NCI-H2196 (cell line): ENCODE results near the gene ST7.
A peak's percentile ranks its signal among the peaks of the same experiment; 100 is the strongest.
"Not testable (repeated sequence)": the region's sequence is repeated elsewhere in the genome, so short reads cannot be mapped to it uniquely, and the experiment has no call there.

ENCODE experiments used
- DNase-seq: peaks from one replicate; lab custom pipeline; 2025; ENCODE audit not compliant: unreplicated experiment; lab: John Stamatoyannopoulos, UW

Gene ST7

DNA sequence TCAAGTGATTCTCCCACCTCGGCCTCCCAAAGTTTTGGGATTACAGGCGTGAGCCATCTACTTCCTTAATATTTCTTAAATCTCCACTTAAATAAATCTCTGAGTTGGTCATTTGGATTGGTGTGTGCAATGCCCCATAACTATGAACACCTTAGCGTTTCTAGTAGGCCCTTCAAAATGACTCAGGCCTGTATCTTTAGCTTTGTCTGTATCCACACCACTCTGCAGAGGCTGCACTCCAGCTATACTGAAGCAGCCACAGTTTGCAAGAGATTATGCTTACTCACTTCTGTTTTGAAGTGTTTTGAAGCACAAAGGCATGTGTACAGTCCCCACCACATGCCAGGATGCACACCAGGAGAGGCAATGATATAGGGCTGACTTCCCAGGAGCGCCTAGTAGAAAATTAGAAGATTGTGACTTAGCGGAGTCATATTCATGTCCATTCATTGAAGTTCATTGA is 2.4 kb upstream of the ST7 start:
- no peak for DNase-seq

DNA sequence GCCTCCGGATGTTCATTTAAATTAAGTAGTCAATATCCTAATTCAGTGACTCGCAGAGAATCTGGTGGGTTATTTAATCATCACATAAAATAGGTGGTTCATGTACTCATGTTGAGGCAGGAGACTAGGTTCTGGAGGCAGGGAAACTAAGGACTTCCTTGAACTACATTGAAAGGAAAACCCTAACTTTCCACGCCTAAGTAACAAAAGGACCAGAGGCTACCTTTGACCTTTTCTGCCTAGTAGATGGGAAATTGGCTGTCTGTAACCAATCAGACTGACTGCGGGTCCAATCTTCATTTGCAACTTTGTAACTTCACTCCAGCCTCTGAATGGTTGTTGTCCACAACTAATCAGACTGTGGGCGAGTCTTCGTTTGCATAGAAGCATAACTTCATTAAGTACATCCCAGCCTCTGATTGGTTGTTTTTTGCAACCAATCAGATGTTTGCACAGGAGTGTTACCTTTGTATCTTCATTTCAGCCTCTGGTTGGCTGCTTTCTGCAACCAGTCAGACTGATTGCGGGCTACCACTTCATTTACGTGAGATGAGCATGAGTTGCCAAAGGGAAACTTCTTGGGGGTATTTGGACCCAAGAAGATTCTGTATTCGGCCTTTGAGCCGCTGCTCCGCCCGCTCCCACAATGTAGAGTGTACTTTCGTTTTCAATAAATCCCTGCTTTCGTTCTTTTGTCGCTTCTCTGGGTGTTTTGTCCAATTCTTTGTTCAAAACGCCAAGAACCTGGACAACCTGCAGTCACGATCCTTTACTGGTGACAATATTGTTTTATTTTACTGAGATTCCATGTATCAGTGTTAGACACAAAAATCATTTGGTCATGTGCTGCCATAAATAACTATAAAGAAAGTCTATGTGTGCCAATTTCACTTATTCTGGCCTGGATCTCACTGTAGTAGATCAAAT is 1.7 kb upstream of the ST7 start:
- no peak for DNase-seq

DNA sequence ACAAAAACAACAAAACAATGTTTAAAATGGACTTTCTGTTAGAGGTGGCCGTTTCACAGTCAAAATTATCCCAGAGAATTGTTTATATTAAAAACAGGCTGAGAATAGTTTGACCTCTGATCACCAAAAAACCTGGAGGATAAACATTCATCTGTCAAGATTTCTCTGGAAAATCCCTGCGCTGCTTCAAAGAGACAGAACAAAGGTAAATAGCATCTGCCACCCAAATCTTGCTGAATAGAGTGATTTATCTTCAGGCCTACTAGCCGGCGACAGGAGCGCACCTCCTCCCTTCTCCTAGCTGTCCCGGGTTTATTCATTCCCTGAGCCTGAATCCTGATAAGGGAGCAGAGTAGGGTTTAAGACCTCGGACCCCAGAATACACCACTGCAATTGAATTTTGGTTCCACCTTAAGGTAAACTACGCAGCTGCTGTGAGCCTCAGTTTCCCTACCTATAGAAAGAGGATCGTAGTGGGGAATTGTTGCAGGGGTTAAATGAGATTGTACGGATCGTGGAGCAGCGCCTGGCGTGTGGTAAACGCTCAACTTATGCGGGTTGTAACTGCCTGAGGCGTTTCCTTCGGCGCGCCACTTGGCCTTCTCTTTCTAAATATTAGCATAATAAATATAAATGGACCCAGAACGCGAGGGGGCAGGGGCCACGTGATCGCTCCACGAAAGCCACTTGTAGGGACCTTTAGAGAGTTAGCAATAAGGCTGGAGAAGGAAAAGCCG is 498 bp upstream of the ST7 start:
- DNase-seq: peak; percentile 70

DNA sequence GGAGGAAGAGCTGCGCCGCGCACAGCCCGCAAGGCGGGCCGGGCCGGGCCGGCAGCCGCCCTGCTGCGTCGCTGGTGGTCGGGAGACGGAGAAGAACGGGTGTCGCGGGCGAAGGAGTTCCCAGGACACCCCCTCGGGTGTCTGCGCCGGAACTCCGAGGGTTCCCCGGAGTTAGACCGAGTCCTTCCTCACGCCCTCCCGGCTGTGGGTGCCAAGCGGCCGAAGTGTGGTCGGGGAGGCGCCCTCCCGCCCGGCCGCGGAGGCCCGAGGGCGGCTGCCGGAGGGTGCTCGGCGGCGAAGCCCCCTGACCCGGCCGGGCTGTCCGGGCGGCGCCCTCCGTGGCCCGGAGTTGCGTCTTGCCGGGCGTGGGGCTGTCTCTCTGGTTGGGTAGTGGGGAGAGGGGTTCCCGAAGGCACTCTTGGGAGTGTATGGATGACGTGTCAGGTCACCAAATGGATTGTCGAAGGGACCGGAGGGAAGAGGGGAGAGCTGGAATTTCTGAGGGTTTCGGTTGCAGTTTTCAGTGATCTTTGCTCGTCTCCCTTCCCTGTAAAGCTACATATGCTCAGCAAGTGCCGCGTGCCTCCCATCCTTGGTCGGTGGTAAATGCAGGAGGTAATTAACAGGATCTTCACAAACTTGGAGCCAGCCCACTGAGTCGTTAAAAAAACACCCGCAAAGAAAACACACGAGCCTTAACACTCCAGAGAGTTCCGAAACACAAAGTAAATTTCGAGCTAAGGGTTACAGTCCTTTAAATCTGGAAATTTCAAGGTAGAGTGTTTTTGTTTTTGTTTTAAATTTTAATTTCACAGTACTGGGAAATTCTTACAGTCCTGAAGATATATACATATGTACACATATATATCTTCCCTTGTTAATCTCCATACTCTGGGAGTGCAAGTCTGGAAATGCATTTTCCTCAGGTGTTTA is 871 bp downstream of the ST7 start:
- peak; percentile 36 for DNase-seq

DNA sequence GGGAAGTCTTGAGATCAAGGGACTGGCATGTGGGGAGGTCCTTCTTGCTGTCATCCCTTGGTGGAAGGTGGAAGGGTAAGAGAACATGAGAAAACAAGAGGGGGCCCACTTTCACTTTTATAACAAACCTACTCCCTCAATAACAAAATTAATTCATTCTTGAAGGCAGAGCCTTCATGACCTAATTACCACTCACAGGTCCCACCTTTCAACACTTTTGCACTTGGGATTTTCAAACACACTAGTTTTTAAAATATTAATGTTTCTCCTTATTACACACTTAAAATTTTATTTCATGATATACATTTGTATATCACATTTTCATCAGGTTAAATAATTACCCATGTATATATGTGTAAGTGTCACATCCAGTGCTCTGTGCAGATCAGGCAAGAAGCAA is 2.0 kb downstream of the ST7 start:
- no peak for DNase-seq

DNA sequence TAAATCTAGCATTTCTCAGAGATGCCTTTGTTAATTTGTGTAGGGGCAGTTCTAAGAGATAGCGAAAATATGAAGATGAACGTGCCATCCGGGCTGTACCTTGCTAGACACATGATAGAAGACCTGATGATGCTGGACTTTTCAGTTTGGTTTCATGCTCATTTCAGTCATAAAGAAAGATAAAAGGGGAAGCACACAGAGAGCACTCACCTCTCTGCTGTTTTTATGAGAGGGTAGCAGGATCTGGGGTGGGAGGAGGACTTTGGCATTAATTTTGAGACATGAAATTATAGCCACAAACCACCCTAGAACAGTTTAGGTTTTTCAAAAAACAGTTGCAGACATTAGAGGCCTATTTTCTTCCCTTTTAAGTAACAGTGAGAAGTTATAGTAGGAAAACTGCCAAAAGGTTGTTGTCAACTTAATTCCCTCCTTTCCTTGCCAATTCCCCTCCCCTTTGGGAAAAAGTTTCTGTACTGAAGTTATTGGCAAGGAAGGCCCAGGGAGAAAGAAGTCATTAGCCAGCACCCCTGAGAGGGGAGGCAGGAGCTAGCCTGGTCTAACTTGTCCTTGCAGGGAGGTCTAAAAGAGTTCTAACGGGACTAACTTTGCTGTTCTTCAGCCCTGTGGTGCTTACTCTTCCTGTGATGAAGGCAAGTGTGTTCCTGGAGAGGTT is 2.6 kb downstream of the ST7 start:
- no peak for DNase-seq

DNA sequence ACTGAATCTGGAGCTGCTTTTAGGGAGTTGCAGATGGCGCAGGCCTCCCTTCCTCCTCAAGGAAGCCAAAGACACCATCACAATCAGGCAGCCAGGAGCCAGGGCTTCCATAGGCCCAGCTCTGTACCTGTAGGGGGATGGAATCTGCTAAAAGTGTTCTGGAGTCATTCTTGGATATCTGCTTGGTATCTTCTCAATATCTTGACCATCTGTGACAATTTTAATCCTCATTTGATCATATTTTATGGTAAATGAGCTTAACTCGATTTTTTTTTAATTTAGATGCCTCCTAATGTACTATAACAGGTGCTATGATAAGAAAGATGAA is 3.1 kb downstream of the ST7 start:
- no peak for DNase-seq

DNA sequence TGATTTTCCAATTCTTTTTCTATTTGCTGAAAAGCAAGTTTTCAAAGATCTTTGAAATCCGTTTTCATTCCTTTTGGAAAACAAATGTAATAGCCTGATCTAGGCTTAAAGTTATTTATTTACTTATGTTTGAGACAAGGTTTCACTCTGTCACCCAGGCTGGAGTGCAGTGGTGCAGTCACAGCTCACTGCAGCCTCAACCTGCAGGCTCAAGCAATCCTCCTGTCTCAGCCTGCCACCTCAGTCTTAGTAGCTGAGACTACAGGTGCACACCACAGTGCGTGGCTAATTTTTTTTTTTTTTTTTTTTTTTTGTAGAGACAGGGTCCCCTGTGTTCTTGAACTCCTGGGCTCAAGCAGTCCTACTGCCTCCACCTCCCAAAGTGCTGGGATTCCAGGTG is 4.6 kb downstream of the ST7 start:
- no peak for DNase-seq

DNA sequence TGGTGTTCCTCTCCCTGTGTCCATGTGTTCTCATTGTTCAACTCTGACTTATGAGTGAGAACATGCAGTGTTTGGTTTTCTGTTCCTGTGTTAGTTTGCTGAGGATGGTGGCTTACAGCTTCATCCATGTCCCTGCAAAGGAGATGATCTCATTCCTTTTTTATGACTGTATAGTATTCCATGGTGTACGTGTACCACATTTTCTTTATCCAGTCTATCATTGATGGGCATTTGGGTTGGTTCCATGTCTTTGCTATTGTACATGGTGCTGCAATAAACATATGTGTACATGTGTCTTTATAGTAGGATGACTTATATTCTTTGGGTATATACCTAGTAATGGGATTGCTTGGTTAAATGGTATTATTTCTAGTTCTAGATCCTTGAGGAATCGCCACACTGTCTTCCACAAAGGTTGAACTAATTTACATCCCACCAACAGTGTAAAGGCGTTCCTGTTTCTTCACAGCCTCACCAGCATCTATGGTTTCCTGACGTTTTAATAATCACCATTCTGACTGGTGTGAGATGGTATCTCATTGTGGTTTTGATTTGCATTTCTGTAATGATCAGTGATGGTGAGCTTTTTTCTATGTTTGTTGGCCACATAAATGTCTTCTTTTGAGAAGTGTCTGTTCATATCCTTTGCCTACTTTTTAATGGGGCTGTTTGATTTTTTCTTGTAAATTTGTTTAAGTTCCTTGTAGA is 8.8 kb downstream of the ST7 start:
- DNase-seq: not testable (repeated sequence)

DNA sequence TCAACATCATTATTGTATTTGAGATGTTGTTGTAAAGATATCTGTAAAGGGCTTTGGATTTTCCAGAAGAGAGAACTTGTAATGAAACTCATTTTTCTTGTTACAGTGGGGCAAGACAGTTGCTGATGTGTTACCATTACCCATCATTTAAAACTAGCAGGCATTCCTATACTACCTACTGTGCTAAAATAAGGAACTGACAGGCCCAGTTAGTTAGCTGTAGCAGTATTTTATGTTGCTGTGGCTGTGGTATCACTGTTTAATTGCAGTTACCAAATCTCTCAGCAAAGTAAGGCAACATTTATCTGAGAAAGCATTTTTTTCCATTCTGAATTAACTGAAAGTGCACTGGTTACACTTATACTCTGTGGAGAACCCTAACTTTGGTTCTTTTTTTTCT is 9.9 kb downstream of the ST7 start:
- no peak for DNase-seq

DNA sequence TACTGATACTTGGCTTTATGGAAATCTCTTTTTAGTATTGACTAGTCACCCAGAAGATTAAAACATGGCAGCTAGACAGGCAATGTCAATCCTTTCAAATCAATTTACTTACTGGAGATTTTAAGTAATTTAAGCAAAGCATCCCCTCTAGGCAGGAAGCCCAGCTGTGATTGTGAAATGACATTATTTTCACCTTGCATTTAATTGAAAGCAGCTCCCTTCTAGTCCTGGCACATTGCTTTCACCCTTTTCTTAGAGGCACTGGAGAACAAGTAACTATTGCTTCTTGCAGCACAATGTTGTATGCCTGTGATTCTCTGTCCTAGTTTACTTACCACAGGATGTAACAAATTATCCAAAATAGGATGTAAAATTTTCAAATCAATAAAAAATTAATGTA is 13.3 kb downstream of the ST7 start:
- DNase-seq: no peak

DNA sequence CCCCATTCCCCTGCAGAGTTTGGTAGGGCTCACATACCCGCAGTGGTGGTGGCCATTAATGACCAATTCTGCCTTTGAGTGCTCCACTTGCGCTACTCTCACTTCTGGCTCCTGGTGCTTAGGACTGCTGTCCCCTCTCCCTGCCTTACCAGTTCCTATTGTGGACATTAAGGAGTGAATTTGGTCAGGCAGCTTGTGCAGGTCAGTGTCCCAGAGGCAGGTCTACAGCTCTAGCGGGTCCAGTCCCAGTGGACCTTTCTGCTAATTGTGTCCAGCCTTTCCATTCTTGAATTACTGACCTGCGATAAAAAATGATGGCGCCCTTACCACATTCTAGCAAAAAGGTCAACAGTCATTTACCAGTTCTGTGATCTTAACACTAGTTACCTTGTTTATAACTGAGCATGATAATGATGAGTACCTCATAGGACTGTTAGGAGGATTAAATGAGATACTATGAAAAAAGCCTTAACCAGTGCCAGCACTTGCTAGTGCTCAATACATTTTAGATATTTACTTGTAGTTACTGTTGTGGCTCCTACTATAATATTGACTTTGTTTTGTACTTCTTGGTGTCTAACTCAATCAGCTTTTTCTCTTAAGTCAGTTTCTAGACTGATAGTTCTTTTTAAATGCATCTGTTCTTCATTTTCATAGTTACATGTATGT is 14.1 kb downstream of the ST7 start:
- DNase-seq: no peak

DNA sequence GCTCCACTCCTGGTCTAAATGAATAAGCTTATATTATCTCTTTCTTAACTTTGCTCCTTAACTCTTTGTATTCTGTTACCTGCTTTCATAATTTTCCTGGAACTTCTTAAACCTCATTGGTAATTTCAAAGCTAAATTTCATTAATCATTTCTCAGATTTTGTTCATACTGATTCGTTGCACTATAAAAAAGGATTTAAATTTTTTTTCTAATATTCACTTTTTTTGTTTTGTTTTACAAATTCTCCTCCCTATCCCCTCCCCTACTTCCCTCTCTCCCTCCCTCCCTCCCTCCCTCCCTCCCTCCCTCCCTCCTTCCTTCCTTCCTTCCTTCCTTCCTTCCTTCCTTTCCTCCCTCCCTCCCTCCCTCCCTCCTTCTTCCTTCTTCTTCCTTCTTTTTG is 14.7 kb downstream of the ST7 start:
- no peak for DNase-seq

DNA sequence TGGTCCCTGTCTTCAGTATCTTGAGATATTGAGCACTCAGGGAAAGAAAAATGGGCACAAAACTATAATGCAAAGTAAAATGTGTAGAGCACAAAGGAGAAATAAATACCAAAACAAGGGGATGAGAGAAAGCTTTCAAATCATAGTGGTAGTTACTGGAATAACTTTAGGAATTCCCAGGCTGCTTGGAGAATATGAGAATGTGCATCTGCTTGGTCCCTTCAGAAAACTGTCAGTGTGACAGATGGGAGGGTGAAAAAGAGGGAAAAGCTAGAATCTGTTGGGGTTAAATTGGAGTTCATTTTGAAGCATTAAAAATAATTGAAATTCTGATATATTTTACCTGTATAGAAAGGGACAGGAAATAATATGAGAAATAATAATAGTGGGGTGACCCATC is 15.3 kb downstream of the ST7 start:
- DNase-seq: no peak

DNA sequence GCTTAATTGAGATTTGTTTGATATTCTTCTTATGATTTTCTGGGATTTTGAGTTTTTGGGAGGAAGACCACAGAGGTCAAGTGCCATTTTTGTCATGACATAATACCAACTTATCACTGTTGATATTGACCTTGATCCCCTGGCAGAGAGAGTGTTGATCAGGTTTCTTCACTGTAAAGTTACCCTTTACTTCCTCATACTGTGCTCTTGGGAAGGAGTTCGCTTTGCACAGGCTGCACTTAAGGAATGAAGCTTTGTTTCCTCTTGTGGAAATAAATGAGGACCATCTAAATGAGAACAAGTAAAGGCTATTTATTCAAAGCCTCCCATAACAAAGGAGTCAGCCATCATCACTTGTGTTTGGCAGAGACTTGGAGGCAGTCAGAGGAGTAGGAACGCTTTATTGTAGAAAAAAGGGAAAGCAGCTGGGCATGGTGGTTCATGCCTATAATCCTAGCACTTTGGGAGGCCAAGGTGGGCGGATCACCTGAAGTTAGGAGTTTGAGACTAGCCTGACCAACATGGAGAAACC is 16.1 kb downstream of the ST7 start:
- DNase-seq: no peak

DNA sequence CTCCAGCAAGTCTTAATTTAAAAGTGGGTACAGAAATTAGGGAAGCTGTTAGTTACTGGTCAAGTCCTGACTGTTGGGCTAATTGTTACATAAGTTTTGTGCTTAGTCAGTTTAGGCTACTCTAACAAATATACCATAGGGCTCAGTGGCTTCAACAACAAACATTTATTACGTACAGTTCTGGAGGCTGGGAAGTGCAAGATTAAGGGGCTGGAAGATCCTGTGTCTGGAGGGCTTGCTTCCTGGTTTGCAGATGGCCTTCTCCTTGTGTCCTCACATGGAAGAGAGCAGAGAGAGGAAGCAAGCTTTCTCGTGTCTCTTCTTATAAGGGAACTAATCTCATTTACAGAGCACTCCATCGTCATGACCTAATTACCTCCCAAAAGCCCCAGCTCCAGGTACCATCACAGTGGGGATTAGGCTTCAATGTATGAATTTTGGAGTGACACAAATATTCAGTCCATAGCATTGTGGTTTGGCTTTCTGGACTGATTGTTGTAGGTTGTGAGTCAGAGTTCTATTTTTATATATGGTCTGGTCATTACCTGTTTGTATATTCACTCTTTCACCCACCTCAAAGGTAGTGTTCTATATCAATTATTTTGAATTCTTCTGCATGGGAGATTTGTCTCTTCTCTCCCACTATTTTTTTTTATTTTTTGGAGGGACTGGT is 17.1 kb downstream of the ST7 start:
- DNase-seq: no peak

DNA sequence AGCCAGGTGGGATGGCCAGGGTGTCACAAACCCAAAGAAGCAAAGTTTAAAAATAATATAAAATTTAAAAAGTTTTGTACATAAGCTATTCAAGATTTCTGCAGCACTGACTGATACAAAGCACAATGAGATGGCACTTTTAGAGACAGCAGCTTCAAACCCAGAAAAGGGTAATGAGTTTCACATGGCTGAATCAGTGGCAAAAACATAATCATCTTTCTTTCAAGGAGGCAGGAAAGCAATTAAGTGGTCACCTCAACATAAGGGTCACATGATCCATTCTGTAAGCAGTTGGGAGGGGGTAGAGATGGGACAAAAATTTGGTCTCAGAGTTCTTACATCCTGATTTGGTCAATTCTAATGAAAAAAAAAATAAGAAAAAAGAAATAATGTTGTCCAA is 17.9 kb downstream of the ST7 start:
- DNase-seq: not testable (repeated sequence)

DNA sequence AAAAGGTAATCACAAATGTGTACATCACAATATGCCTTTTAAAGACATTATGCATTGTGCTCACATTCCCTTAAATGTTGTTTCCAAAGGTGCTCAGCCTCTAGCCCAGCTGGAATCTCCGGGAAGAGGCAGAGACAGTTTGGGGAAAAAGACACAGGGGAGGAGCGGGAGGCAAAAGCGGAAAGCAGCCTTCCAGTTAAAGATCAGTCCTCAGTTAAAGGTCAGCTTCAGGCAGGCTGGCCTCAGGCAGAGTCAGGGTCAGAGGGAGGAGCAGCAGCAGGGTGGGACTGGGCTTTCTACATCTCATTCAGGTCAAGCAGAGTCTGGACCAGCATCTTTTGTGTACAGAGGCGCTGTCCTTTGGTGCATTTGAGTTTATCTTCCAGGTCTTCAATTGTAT is 18.6 kb downstream of the ST7 start:
- DNase-seq: no peak

DNA sequence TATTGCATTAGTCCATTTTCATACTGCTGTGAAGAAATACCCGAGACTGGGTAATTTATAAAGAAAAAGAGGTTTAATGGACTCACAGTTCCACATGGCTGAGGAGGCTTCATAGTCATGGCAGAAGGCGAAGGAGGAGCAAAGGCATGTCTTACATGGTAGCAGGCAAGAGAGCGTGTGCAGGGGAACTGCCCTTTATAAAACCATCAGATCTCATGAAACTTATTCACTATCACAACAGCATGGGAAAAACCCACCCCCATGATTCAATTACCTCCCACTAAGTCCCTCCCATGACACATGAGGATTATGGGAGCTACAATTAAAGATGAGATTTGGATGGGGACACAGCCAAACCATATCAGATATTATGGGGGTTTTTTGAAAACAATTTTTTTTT is 21.7 kb downstream of the ST7 start:
- DNase-seq: not testable (repeated sequence)
